Activated T-helper 9 cell treated with anti-CD3 and anti-CD28 coated beads, Interleukin-2, amount 50 U/mL, for 16 hours (primary cell): Measurements from ENCODE around the gene MAPKAPK3.

Source experiments
- DNase-seq: peaks from one replicate; pipeline ENCODE4 v3.0.0-alpha.2; 2020; ENCODE audit warnings: low read depth

Gene MAPKAPK3

GRCh38 chr3:50627407-50628051 lies 10.6 kb downstream of the MAPKAPK3 start:
- no peak for DNase-seq

GRCh38 chr3:50628601-50629000 lies 11.7 kb downstream of the MAPKAPK3 start:
- no peak for DNase-seq

- DNase-seq: no peak
These were observed 13.4 kb downstream of the MAPKAPK3 start for GRCh38 chr3:50630394-50630793.

- no peak for DNase-seq
These were observed 13.9 kb downstream of the MAPKAPK3 start for GRCh38 chr3:50630877-50631276.

GRCh38 chr3:50632450-50632849 lies 15.5 kb downstream of the MAPKAPK3 start:
- DNase-seq: no peak

- DNase-seq: no peak
These were observed 16.4 kb downstream of the MAPKAPK3 start for GRCh38 chr3:50633230-50633790.

- DNase-seq: no peak
These were observed 18.1 kb downstream of the MAPKAPK3 start for GRCh38 chr3:50635066-50635465.

GRCh38 chr3:50637011-50637410 lies 20.1 kb downstream of the MAPKAPK3 start:
- no peak for DNase-seq

- no peak for DNase-seq
These were observed 21.0 kb downstream of the MAPKAPK3 start for GRCh38 chr3:50637945-50638344.

GRCh38 chr3:50639055-50639494 lies 22.1 kb downstream of the MAPKAPK3 start:
- no peak for DNase-seq

GRCh38 chr3:50642382-50642781 lies 25.4 kb downstream of the MAPKAPK3 start:
- DNase-seq: no peak

GRCh38 chr3:50644561-50644960 lies 27.6 kb downstream of the MAPKAPK3 start:
- no peak for DNase-seq

- no peak for DNase-seq
These were observed 28.4 kb downstream of the MAPKAPK3 start for GRCh38 chr3:50645378-50645777.

GRCh38 chr3:50648313-50648712 lies 31.4 kb downstream of the MAPKAPK3 start:
- no peak for DNase-seq

GRCh38 chr3:50648944-50649343 lies 32.0 kb downstream of the MAPKAPK3 start:
- DNase-seq: no peak

GRCh38 chr3:50649451-50649931 lies 32.5 kb downstream of the MAPKAPK3 start:
- DNase-seq: no peak

GRCh38 chr3:50650018-50650417 lies 33.1 kb downstream of the MAPKAPK3 start:
- DNase-seq: no peak

- no peak for DNase-seq
These were observed 34.5 kb downstream of the MAPKAPK3 start for GRCh38 chr3:50651445-50651844.

GRCh38 chr3:50651920-50652529 lies 35.1 kb downstream of the MAPKAPK3 start:
- no peak for DNase-seq

- DNase-seq: peak; percentile 34
These were observed 35.8 kb downstream of the MAPKAPK3 start for GRCh38 chr3:50652709-50653108.

GRCh38 chr3:50653937-50654595 lies 37.1 kb downstream of the MAPKAPK3 start:
- no peak for DNase-seq

- no peak for DNase-seq
These were observed 38.3 kb downstream of the MAPKAPK3 start for GRCh38 chr3:50655009-50655830.
